Right lung (tissue), 10 donors: ENCODE data around the gene CMTR1. TPM values are rescaled to one million over a fixed set of nuclear protein-coding genes. Genes with fewer than 3 reads are reported as not detected.
"Not testable (repeated sequence)": the region's sequence is repeated elsewhere in the genome, so short reads cannot be mapped to it uniquely, and the experiment has no call there.

Source experiments
- DNase-seq, 2 donors: peaks; one replicate each; pipeline ENCODE4 v3.0.0-alpha.2; 2013
- long read RNA-seq, 8 donors: transcript quantifications; one replicate each; lab custom pipeline, GENCODE V29; 2026
- polyA plus RNA-seq, 5 donors: library from polyadenylated mRNA; unstranded; fragments of 120-200 nt; gene quantifications; one replicate each; pipeline versions ENCODE4 v1.2.1 to v1.2.3, GENCODE V29; 2013; ENCODE audit warnings: inconsistent platforms in 1 of 5, low replicate concordance in 1 of 5; ENCODE audit not compliant: insufficient read length in 5 of 5, insufficient read depth in 1 of 5

The CMTR1 gene
- polyA plus RNA-seq: 10 to 100 TPM; 43.9 to 53.7 (median 49.5) TPM
- long read RNA-seq, donor 1, full-length matches to known transcripts: 4 of 32 reads
- long read RNA-seq, donor 1, partial matches to known transcripts: 28 of 32 reads
- long read RNA-seq, donor 1, other reads (novel, unspliced or antisense): 0 of 32 reads
- long read RNA-seq, donor 2, full-length matches to known transcripts: 2 of 2 reads
- long read RNA-seq, donor 2, partial matches to known transcripts: 0 of 2 reads
- long read RNA-seq, donor 2, other reads (novel, unspliced or antisense): 0 of 2 reads
- long read RNA-seq, donor 3: 0 reads
- long read RNA-seq, donor 4, full-length matches to known transcripts: 1 of 1 reads
- long read RNA-seq, donor 4, partial matches to known transcripts: 0 of 1 reads
- long read RNA-seq, donor 4, other reads (novel, unspliced or antisense): 0 of 1 reads
- long read RNA-seq, donor 5, full-length matches to known transcripts: 3 of 3 reads
- long read RNA-seq, donor 5, partial matches to known transcripts: 0 of 3 reads
- long read RNA-seq, donor 5, other reads (novel, unspliced or antisense): 0 of 3 reads
- long read RNA-seq, donor 6, full-length matches to known transcripts: 3 of 27 reads
- long read RNA-seq, donor 6, partial matches to known transcripts: 24 of 27 reads
- long read RNA-seq, donor 6, other reads (novel, unspliced or antisense): 0 of 27 reads
- long read RNA-seq, donor 7, full-length matches to known transcripts: 2 of 2 reads
- long read RNA-seq, donor 7, partial matches to known transcripts: 0 of 2 reads
- long read RNA-seq, donor 7, other reads (novel, unspliced or antisense): 0 of 2 reads
- long read RNA-seq, donor 8, full-length matches to known transcripts: 3 of 3 reads
- long read RNA-seq, donor 8, partial matches to known transcripts: 0 of 3 reads
- long read RNA-seq, donor 8, other reads (novel, unspliced or antisense): 0 of 3 reads

DNA sequence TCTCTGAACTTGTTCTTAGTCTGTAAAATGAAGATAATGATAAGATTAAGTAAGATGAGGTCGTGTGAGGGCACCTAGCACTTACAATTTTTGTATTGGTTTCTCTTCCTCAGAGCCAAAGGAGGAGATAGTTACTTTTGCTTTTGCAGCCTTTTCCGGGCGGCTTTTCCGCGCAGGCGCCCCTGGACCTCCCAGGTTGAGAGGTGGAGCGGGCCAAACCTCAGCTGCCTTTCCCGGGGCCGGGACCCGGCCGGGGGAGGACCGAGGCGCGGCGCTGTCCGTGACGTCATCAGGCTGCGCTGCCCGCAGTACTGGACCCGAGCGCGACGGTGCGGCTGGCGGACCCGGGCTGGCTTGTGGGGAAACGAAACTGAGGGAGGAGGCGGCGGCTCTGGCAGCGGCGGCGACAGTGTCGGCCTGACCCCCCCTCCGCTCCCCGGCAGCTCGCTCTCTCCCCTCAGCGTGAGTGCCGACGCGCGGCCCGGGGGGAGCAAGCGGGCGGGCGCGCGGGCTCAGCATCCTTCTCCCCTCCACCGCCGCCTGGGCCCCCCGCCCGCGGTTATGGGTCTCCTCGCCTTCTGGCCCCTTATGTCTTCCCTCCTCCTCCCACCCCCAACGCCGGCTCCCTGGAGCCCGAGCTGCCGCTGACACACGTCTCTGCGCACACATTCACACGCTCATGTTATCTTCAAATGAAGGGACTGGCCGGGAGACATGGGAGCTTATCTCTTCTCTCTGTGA, at the start of gene CMTR1:
Gene CMTR1, plus strand, starts transcription at position 306 of the 741 bp plus-strand sequence. CDS start 2,409 bp downstream, outside the sequence.
- peak; percentile 88 to 91 for DNase-seq

DNA sequence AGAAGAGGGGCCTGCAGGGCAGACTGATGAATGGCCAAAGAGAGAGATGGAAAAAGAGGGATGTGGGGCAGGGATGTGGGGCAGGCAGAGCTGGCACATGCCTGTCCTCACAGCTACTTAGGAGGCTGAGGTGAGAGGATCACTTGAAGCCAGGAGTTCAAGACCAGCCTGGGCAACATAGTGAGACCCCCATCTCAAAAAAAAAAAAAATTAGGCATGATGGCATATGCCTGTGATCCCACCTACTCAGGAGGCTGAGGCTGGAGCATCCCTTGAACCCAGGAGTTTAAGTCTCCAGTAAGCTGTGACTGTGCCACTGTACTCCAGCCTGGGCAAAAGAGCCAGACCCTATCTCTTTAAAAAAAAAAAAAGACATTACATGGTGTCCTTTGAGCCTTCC, 44.4 kb upstream of the CMTR1 start:
- no peak for DNase-seq

- DNase-seq: no peak
Measured at GRCh38 chr6:37389857-37390256, 43.2 kb upstream of the CMTR1 start.

DNA sequence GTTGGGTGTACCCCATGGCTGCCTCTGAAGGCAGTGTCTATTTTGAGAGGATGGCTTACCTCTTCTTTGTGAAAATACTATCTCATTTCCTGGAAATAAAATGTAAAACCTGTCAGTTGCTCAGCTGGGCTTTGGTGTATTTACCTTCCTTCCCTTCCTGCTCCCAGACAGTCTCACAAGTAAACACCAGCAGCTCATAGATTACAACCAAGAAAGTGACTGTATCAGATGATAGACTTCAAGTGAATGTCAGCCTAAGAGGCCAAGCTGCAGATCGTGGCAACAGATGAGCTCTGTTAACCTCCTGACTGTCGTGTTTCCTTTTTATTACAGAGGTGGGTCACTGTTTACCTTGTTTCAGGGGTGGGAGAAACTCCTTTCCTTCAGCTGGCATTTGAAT, 41.9 kb upstream of the CMTR1 start:
- no peak for DNase-seq

DNA sequence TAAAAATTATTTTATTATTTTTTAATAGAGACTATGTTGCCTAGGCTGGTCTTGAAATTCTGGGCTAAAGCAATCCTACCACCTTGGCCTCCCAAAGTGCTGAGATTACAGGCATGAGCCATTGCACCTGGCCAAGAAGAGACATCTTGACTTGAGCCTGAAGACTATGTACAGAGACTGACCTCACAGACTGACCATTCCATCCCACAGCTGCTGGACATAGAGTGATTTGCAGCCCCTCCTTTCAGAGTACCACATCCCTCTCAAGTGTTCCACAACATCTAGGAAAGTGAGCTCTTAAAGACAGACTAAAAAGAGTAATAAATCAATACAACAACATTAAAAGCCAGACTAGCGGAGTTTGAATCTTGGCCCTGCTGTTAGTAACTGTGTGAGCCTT, 40.2 kb upstream of the CMTR1 start:
- no peak for DNase-seq

DNA sequence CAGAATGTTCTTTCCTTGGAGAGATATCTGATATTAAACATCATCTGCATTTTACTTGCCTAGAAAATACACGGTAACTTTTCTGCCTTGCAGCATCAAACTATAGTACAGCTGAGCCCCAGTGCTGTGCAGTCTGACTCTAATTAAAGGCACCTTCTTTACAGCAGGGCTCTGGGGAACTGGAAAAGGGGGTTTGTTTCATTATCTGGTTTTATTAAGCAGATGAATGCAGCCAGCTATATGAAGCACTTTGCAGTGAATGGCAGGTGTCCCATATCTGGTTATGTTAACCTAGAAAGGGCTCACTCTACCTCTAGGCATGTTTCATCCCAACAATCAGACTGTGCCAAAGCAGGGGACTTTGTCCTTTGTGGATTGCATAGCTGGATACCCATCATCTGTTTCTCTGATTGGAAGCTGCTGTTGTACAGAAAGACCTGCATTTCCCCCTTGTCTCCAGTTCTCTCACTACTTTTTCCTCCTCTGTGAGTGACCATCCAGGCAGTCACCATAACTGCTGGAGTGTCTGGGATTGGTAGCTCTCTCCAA, 39.6 kb upstream of the CMTR1 start:
- no peak for DNase-seq

DNA sequence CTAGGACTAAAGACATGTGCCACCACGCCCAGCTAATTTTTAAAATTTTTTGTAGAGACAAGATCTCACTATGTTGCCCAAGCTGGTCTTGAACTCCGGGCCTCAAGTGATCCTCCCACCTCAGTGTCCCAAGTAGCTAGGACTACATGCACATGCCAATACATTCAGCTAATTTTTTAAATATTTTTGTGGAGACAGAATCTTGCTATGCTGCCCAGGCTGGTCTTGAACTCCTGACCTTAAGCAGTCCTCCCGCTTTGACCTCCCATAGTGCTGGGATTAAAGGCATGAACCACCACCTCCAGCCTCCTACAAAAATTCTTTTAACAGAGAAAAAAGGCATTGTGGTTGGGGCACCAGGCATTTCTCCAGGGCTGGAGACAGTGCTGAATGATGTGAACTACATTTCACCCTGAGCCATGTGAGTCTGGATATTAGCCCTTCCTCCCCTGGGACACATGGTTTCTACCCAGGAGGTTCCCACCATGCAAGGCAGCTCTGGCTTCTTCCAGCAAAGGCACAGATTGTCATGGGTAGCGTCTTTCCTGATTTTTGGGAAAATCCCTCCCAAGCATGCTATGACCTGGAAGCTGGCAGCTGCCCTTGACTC, 36.3 kb upstream of the CMTR1 start:
- DNase-seq: no peak

- DNase-seq: no peak
Measured at GRCh38 chr6:37399131-37399530, 33.9 kb upstream of the CMTR1 start.

- no peak for DNase-seq
Measured at GRCh38 chr6:37399795-37400490, 33.1 kb upstream of the CMTR1 start.

DNA sequence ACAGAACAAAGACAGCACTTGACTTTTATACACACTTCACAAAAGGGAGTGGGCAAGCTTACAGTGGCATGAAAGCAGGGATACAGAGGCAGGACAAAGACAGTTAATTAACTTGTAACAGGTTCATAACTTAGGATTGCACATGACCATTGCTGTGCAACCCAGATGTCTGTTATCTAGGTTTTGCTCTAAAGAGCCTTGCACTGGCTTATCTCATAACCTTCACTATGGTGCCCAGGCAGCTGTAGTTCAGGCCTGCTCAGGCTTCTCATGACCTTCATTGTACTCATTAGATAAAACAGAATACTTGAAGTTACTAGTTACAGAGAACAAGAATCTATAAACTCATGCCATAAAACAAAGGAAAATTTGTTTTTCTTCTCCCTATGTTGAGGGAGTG, 31.4 kb upstream of the CMTR1 start:
- DNase-seq: not testable (repeated sequence)

GRCh38 chr6:37406726-37407341, 26.2 kb upstream of the CMTR1 start:
- no peak for DNase-seq

DNA sequence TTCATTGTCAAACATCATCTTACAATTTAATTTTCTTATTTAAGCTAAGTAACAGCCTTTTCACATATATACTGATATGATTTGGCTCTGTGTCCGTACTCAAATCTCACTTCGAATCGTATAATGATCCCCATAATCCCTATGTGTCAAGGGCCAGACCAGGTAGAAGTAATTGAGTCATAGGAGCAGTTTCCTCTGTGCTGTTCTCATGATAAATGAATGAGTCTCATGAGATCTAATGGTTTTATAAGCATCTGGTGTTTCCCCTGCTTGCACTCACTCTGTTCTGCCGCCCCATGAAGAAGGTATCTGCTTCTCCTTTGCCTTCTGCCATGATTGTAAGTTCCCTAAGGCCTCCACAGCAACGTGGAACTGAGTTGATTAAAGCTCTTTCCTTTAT, 25.1 kb upstream of the CMTR1 start:
- no peak for DNase-seq

GRCh38 chr6:37409501-37409900, 23.5 kb upstream of the CMTR1 start:
- DNase-seq: no peak

DNA sequence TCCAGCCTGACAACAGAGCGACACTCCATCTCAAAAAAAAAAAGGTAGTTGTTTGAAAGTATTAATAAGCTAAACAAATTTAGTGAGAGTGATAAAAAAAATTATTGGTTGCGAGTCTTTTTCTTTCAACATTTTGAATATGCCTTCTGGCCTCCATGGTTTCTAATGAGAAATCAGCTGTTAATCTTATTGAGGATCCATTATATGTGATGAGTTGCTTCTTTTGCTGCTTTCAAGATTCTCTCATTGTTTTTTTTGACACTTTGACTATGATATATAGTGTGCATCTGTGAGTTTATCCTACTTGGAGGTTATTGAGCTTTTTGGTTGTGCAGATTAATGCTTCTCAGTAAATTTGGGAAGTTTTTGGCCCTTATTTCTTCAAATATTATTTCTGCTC, 15.6 kb upstream of the CMTR1 start:
- no peak for DNase-seq

- no peak for DNase-seq
Measured at GRCh38 chr6:37418722-37419121, 14.3 kb upstream of the CMTR1 start.

- no peak for DNase-seq
Measured at GRCh38 chr6:37426058-37426944, 6.7 kb upstream of the CMTR1 start.

DNA sequence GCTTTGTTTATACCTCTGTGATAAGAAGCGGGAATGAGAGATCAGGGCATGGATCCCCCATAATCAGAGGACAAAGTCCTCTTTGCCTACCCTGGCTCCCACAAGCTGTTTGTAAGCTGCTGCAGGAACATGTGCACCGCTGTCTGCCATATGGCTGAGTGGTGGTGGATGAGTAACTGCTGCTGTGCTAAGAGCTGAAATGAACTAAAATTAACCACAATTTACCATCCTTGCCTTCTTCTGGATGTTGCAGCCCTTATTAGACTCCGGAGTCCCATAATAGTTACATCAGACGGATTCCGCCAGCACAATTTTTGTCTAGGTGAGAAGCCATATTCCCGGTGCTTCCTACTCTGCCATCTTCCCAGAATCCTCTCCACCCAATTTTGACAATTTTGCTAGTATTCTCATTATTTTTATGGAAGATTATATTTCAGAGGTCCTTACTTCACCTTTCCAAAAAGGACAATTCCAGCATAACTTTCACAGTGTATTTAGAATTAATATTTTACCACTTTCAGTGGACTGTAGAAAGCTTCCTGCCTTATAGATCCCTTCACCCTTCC, 6.0 kb upstream of the CMTR1 start:
- DNase-seq: no peak

DNA sequence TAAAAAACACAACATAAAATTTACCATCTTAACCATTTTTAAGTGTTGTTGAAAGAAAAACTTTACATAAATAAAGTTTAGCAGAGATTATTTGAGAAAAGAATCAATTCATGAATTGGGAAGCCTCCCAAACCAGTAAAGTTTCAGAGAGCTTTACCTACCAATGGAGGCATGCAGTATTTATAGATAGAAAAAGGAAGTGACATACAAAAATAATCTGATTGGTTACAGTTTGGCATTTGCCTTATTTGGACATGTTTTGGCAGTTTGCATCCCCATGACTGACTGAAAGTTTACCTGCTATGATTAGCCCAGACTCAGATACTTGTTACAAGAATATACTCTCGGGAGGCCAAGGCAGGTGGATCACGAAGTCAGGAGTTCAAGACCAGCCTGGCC, 3.7 kb upstream of the CMTR1 start:
- no peak for DNase-seq

DNA sequence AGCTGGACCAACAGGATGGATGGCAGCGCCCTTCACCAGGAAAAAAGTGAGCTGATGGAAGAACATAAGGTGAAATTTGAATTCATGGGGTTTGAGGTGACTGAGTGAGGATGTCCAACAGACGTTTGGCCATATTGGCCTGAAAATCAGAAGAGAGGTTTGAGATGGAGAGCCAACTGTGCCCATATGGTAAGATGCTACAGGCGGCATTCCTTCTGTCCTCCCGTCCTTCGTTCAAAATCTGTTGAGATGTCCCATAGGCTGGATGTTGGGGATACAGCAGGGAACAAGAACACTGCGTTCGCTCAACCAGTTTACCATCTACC, 468 bp upstream of the CMTR1 start:
- DNase-seq: peak in 1 of 2 donors; percentile 1
